ENCODE data around the gene TMUB1. TPM values are rescaled to one million over a fixed set of nuclear protein-coding genes. Genes with fewer than 3 reads are reported as not detected.

Gene TMUB1
- total RNA-seq, 2 experiments from 2014 or later, result 80.3 to 81.1 TPM

DNA sequence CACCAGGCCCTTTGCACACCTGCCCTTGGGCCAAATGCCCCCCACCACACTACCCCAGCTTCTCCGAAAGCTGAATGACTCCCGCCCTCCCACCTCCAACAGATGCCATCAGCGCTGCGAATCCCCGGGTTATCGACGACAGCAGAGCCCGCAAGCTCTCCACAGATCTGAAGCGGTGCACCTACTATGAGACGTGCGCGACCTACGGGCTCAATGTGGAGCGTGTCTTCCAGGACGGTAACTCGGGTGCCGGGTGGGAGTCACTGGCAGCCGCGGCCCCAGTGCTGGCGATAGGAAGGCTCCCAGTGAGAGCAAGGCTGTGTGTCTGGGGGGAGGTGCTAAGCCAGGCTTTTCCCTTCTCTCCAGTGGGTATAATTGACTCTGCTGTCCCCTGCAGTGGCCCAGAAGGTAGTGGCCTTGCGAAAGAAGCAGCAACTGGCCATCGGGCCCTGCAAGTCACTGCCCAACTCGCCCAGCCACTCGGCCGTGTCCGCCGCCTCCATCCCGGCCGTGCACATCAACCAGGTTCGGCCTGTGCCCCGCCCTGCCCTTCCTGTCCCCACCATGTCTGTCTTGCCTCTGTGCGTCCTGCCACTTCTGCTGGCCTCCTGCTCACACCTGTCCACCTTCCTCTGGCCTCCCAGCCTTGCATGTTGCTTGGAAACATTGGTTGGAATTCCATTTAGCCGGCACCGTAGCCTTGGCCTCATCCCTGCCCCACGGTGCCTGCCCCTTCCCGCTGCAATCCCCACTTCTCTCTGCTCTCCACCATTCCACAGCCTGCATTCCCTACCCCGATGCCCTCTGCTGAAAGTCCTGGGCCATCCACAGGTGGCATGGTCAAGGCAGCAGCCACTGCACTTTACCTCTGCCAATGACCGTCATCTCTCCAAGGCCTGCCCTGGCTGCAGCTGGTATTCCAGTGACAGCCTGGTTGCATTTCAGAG lies 35.1 kb upstream of the TMUB1 start:
- H3K4me1 Mint-ChIP-seq, result peaks cover 18% of the 10 kb centered on the region
- ChIA-PET CTCF (interaction anchor here (1.0 kb wide), 1 partner anchor 15 kb away, joined by 3 read pairs; no protein-coding TSS in a partner anchor), POLR2A (interaction anchor here (1.0 to 1.1 kb wide), 2 partner anchors 11 to 116 kb away, joined by 3 read pairs; no protein-coding TSS in a partner anchor)
- peaks cover 10% of the 10 kb centered on the region for H3K36me3 Mint-ChIP-seq (ENCODE audit: low read depth)
- H3K9me3 Mint-ChIP-seq, result no peaks in the 10 kb centered on the region
- no peak for DNase-seq
- peaks cover 6% of the 10 kb centered on the region for H3K27me3 Mint-ChIP-seq
- peak overlapping the region; percentile 77 for H3K27ac Mint-ChIP-seq
- H3K4me3 Mint-ChIP-seq, result no peak overlapping the region

DNA sequence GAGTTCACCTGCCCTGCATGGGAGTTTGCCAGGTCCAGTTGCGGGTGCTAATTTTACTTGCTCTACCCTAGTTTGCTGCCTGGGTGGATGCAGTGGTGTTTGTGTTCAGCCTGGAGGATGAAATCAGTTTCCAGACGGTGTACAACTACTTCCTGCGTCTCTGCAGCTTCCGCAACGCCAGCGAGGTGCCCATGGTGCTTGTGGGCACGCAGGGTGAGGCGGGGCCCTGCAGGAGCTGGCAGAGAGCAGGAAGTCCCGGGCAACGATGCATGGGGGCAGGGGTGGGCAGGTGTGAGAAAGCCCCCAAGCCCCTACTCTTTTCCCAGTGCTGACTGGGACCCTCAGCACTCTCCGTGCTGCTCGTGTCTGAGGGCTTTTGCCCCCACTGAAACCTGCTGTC lies 34.3 kb upstream of the TMUB1 start:
- ChIA-PET POLR2A (interaction anchor here (0.8 to 1.1 kb wide), 3 partner anchors 12 to 116 kb away, joined by 3 read pairs; no protein-coding TSS in a partner anchor), CTCF (interaction anchor here (1.0 to 1.2 kb wide), 2 partner anchors 14 to 99 kb away, joined by 3 to 4 read pairs; no protein-coding TSS in a partner anchor)
- Mint-ChIP-seq H3K4me3 (peak overlapping the region; percentile 71), H3K9me3 (no peaks in the 10 kb centered on the region), H3K36me3 (ENCODE audit: low read depth) (peaks cover 9% of the 10 kb centered on the region), H3K4me1 (peaks cover 18% of the 10 kb centered on the region), H3K27me3 (peaks cover 11% of the 10 kb centered on the region), H3K27ac (peak overlapping the region; percentile 77)
- DNase-seq, result peak; percentile 62

DNA sequence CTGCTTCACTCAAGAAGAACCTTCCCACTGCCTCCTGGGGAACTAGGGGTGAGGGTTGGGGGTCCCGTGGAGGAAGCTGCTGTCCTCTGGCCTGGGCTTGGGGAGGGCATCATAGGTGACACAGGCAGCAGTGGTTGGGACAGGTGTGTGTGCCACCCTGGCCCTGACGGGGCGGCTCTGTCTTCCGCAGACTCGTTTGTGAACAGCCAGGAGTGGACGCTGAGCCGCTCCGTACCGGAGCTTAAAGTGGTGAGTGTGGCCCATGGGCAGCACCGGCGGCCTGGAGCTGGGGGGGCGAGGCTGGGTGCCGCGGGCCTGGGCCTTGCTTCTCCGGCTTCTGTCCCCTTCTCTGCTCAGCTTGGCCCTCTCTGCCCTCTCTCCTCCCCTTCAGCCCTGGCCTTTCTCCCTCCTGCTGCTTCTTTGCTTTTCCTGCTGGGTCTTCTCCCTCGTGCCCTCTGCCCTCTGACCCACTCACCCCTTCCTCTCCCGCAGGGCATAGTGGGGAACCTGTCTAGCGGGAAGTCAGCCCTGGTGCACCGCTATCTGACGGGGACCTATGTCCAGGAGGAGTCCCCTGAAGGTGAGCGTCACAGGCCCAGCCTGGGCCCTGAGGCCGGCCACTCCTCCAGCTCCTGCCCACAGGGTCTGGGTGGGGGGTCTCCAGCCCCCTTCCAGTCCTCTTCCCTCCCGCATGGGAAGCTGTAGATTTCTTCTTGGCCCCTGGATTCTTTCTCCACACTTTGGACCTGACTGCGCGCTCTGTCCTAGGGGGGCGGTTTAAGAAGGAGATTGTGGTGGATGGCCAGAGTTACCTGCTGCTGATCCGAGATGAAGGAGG lies 33.5 kb upstream of the TMUB1 start:
- Mint-ChIP-seq H3K4me3 (peak overlapping the region; percentile 71), H3K9me3 (no peaks in the 10 kb centered on the region), H3K4me1 (peaks cover 18% of the 10 kb centered on the region), H3K36me3 (ENCODE audit: low read depth) (peaks cover 9% of the 10 kb centered on the region), H3K27ac (peak overlapping the region; percentile 77), H3K27me3 (peaks cover 11% of the 10 kb centered on the region)
- no peak for DNase-seq
- ChIA-PET POLR2A (interaction anchor here (0.8 to 1.6 kb wide), 3 partner anchors 12 to 89 kb away, joined by 3 to 4 read pairs (median 3); no protein-coding TSS in a partner anchor), CTCF (interaction anchor here (1.2 to 1.5 kb wide), 2 partner anchors 88 to 98 kb away, joined by 4 to 6 read pairs; partner anchors contain the start of gene ABCB8)

DNA sequence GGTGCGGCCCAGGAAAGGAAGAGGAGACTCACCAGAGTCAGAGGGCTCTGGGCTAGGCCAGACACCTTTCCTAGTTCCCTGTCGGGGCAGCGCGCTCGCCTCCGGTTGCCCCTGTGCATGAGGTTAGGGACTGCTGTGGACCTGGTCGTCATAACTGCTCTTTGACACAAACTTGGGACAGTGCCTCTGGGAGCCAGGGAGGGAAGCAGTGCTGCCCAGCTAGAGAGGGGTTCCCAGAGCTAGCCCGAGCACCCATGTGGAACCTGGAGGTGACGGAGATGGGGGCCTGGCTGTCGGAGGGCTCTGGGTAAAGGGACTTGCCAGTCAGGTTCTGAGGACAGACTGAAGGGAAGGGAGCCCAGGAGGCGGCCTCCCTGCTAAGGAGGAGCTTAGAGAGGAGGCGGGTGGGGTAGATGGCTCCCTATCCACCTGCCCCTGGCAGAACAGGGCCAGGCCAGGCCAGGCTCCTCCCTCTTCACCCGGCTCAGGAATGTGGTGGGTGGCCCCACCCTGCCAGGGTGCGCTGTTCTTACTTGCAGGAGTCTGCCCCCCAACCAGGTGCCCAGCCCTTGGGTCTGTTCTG lies 32.6 kb upstream of the TMUB1 start:
- peak overlapping the region; percentile 59 for H3K4me3 Mint-ChIP-seq
- ChIA-PET POLR2A (interaction anchor here (0.7 to 1.6 kb wide), 2 partner anchors 12 to 85 kb away, joined by 3 to 4 read pairs; no protein-coding TSS in a partner anchor), CTCF (interaction anchor here (0.6 to 1.5 kb wide), 6 partner anchors 8 to 781 kb away, joined by 3 to 6 read pairs (median 4); partner anchors contain the start of gene ABCB8)
- no peak for DNase-seq
- H3K4me1 Mint-ChIP-seq, result peaks cover 20% of the 10 kb centered on the region
- peak overlapping the region; percentile 26 for H3K27ac Mint-ChIP-seq
- peaks cover 9% of the 10 kb centered on the region for H3K36me3 Mint-ChIP-seq (ENCODE audit: low read depth)
- H3K27me3 Mint-ChIP-seq, result peaks cover 11% of the 10 kb centered on the region
- H3K9me3 Mint-ChIP-seq, result no peaks in the 10 kb centered on the region

DNA sequence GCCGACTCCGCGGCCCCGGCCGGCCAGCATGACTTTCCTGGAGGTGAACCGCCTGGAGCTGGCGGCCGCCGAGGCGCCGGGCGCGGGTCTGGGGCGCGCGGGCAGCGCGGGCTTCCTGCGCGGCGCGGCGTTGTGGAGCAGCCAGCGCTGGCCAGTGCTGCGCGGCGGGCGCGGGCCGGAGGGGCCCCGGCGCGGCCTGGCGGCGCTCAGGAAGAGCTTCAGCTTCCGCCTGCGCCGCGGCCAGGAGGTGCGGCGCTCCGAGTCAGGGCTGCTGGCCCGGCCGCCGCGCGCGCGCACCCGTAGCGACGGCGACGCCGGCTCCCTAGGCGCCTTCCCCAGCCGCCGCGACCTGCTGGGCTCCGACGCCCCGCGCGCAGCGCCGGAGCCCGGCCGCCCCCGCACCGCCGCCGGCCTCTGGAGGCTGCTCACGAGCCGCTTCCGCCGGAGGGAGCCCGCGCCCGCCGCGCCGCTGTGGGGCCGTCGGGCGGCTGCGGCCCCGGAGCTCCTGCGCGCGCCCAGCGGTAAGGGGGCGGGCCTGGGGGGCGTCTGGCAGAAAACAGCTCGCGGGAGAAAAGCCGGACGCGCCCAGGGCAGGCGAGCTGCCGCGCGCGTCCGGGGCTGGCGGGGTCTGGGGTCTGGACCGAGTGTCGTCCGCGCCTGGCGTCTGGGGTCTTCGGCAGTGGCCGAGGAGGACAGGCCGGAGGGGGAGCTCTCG lies 32.0 kb upstream of the TMUB1 start:
- ChIA-PET POLR2A (interaction anchor here (0.7 to 1.6 kb wide), 2 partner anchors 12 to 85 kb away, joined by 3 to 4 read pairs; no protein-coding TSS in a partner anchor), CTCF (interaction anchor here (0.6 to 1.5 kb wide), 7 partner anchors 9 to 780 kb away, joined by 3 to 6 read pairs (median 3); partner anchors contain the start of gene ABCB8)
- H3K4me3 Mint-ChIP-seq, result peak overlapping the region; percentile 59
- H3K27me3 Mint-ChIP-seq, result peaks cover 11% of the 10 kb centered on the region
- no peak overlapping the region for H3K27ac Mint-ChIP-seq
- no peaks in the 10 kb centered on the region for H3K9me3 Mint-ChIP-seq
- peak; percentile 28 for DNase-seq
- H3K4me1 Mint-ChIP-seq, result peaks cover 20% of the 10 kb centered on the region
- peaks cover 6% of the 10 kb centered on the region for H3K36me3 Mint-ChIP-seq (ENCODE audit: low read depth)

DNA sequence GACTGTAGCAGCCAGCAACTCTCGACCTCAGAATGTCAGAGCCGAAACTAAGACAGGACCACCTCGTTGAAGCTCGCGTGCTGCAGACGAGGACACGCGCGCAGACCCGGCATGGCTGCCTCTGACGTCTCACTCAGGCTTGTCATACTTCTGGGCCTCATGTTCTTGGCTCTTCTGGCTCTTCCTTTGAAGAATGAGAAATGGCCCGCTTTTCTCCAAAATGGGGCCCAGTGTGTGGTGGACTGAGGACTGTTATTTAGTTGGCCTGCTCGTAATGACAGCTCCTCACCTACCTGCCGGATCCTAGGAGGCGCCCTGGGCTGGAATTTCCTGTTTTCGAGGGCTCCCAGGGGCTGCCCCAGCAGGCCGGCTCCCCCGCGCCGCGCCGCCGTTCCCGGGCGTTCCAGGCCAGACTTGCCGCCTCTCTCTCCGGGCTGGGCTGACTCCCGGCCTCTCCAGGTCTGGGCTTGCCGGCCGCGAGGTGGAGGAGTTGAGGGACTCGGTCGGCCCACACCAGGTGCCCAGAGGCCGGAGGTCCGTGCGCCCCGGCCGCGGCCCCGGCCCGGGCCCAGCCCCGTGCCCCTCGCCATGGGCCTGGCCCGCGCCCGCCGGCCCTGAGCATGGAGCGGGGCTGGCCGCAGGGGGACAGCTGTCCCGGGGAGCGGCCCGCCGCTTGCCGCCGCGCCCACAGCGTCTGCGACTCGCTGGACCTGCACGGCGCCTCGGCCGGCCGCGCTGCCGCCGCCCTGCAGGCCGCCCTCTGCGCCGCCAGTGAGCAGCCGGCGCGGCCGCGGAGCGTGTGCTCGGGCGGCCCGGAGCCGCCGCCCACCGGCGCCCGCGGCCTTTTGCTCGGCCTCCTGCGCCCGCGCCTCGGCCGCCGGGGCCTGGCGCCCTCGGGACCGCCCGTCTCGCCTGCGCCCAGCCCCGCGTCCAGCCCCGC lies 31.1 kb upstream of the TMUB1 start:
- no peak overlapping the region for H3K27ac Mint-ChIP-seq
- H3K4me1 Mint-ChIP-seq, result peaks cover 20% of the 10 kb centered on the region
- H3K4me3 Mint-ChIP-seq, result peak overlapping the region; percentile 27
- H3K27me3 Mint-ChIP-seq, result peaks cover 11% of the 10 kb centered on the region
- no peaks in the 10 kb centered on the region for H3K9me3 Mint-ChIP-seq
- no peak for DNase-seq
- POLR2A ChIA-PET, result interaction anchor here (1.5 kb wide), 1 partner anchor 40 kb away, joined by 3 read pairs; no protein-coding TSS in a partner anchor
- CTCF ChIA-PET, result interaction anchor here (0.8 to 2.0 kb wide), 4 partner anchors 10 to 151 kb away, joined by 3 to 7 read pairs (median 4); no protein-coding TSS in a partner anchor
- H3K36me3 Mint-ChIP-seq (ENCODE audit: low read depth), result peaks cover 4% of the 10 kb centered on the region

DNA sequence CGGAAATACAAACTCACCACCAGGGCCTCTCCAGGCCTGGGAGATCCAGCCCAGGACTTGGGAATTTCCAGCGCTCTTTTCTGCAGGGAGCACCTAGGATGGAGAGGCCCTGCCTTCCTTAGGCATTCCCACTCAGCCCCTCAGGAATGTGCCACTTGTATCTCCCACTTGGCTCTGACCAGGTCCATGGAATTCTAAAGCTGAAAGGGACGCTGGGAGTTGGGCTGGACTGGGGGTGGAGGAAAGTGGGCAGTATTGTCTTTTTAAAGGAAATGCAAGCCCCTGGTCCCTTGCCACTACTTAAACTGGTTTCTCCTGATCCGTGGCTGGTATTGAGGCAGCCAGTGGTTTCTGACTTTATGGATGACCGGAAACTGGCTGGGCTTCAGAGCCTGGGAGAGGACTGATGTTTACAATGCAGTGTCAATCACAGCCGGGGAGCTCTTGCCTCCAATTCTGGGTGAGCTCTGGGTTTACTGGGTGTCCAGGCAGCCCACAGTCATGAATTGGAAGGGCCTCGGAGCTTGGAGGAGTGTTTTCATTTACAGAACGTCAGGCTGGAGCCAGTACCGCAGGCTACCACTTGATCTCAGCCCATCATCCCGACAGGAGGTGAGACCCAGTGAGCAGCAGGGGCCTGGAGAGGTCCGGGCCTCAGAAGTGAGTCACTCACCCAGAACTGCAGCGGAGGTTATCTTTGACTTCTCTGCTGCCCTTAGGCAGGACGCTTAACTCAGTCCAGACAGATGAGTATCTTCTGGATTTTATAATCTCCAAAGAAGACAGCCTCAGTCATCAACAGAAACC lies 30.3 kb upstream of the TMUB1 start:
- DNase-seq, result no peak
- peaks cover under 1% of the 10 kb centered on the region for H3K36me3 Mint-ChIP-seq (ENCODE audit: low read depth)
- H3K4me3 Mint-ChIP-seq, result peak overlapping the region; percentile 27
- POLR2A ChIA-PET, result interaction anchor here (1.5 kb wide), 1 partner anchor 39 kb away, joined by 3 read pairs; no protein-coding TSS in a partner anchor
- H3K27ac Mint-ChIP-seq, result no peak overlapping the region
- H3K9me3 Mint-ChIP-seq, result no peaks in the 10 kb centered on the region
- CTCF ChIA-PET, result interaction anchor here (0.5 to 3.2 kb wide), 5 partner anchors 10 to 330 kb away, joined by 3 to 14 read pairs (median 5); no protein-coding TSS in a partner anchor
- peaks cover 16% of the 10 kb centered on the region for H3K4me1 Mint-ChIP-seq
- peaks cover 11% of the 10 kb centered on the region for H3K27me3 Mint-ChIP-seq

DNA sequence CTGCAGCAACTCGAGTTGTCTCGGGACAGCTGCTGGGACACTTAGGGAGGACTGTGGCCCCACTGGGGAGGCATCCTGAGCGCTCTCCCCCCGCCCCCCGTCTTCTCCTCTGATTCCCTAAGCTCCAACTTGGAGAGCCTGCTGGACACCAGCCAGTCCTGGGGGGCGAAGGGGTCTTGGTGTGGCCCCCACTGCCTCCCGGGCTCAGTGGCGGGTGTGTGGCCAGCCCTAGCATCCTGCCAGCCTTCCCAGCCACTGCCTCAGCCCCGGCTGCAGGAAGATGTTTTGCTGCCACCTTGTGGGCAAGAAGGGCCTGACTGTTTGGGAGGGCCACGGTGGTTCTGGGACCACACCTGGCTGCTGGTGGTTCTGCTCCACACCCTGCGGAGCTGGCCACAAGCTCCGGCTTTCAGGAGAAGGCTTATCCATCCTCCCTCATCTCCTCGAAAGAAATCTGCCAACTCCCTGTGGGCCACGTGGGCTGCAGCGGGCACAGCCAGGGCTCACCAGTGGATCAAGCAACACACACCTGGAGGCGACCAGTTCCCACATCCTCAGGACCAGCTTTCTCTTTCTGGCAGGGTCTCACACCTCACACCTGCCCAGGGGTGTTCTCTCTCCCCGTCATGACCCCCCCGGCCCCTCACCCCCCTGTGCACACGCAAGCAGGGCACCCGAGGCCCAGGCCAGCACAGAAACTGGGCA lies 27.8 kb upstream of the TMUB1 start:
- Mint-ChIP-seq H3K27me3 (peaks cover 11% of the 10 kb centered on the region), H3K27ac (no peak overlapping the region), H3K9me3 (no peaks in the 10 kb centered on the region), H3K36me3 (ENCODE audit: low read depth) (no peaks in the 10 kb centered on the region), H3K4me3 (no peak overlapping the region), H3K4me1 (peaks cover 8% of the 10 kb centered on the region)
- POLR2A ChIA-PET, result interaction anchor here (0.9 kb wide), 1 partner anchor 92 kb away, joined by 4 read pairs; no protein-coding TSS in a partner anchor
- CTCF ChIA-PET, result interaction anchor here (0.6 to 4.1 kb wide), 21 partner anchors 13 to 1928 kb away, joined by 3 to 25 read pairs (median 4); partner anchors contain the start of genes ABCB8 and TMUB1
- peak; percentile 78 for DNase-seq

DNA sequence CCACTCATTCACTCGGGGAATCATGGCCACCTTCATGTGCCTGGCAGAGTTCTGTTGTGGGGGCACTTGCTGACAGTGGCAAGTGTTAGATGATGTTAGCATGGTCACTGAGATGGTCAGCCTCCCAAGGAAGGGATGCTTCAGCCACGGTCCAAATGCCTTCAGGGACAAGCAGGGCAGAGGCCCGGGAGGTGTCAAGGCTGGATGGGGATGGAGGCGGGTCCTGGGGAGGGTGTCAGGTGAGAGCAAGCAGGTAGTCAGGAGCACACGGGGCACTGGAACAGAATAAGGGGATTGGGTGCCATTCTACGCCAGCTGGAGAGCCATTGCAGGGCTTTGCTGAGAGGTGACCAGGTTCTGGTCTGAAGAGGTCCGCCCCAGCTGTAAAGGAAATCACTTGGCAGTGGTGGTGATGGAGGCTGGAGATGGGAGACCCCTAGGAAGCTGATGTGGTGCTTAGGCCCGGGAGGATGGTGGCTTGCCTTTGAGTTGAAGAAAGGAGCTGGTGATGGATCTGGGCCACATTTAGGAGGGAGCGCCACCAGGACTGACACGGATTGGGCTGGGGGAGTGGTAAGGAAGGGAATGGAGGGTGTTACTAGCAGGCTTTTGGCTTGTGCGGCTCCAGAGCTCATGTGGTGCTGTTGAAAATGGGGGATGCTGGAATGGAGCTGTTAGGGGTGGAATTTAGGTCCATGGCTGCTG lies 27.1 kb upstream of the TMUB1 start:
- Mint-ChIP-seq H3K36me3 (ENCODE audit: low read depth) (no peaks in the 10 kb centered on the region), H3K27ac (no peak overlapping the region), H3K4me3 (no peak overlapping the region), H3K4me1 (peaks cover 3% of the 10 kb centered on the region), H3K27me3 (peaks cover 8% of the 10 kb centered on the region), H3K9me3 (no peaks in the 10 kb centered on the region)
- CTCF ChIA-PET, result interaction anchor here (0.7 to 4.1 kb wide), 17 partner anchors 12 to 332 kb away, joined by 3 to 25 read pairs (median 4); partner anchors contain the start of genes ABCB8 and TMUB1
- no peak for DNase-seq
- POLR2A ChIA-PET, result interaction anchor here (0.9 kb wide), 1 partner anchor 92 kb away, joined by 4 read pairs; no protein-coding TSS in a partner anchor
